GM20431 (cell line): ENCODE measurements around the gene RIMKLB.
"Not testable (repeated sequence)": the region's sequence is repeated elsewhere in the genome, so short reads cannot be mapped to it uniquely, and the experiment has no call there.

Experiments used
- in situ Hi-C: fragments of 300-500 bp; cut with MseI, MboI; formaldehyde crosslinking; loops from one replicate; pipeline ENCODE4 v1.15.0; 2020; ENCODE audit warnings: low sequenced_read_pairs; ENCODE audit not compliant: unreplicated experiment

RIMKLB gene

DNA sequence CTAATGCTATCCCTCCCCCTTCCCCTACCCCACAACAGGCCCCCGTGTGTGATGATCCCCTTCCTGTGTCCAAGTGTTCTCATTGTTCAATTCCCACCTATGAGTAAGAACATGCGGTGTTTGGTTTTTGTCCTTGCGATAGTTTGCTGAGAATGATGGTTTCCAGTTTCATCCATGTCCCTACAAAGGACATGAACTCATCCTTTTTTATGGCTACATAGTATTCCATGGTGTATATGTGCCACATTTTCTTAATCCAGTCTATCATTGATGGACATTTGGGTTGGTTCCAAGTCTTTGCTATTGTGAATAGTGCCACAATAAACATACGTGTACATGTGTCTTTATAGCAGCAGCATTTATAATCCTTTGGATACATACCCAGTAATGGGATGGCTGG lies 62.3 kb downstream of the RIMKLB start:
- in situ Hi-C loops, result not testable (repeated sequence)

DNA sequence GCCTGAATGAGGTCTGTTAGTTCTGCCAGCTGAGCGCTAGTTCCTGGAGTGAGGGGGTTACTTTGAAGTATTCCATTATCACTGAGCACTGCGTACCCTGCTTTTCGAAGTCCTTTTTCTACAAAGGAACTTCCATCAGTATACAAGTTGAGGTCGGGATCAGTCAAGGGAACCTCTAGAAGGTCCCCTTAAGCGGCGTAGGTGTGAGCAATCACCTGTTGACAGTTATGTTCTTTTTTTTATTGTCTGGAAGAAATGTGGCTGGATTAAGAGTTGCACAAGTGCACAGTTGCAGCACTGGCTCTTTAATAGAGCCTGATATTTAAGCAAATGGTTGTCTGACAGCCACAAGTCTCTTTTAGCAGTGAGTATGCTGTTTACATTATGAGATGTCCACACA lies 64.9 kb downstream of the RIMKLB start:
- in situ Hi-C loops, result not testable (repeated sequence)

DNA sequence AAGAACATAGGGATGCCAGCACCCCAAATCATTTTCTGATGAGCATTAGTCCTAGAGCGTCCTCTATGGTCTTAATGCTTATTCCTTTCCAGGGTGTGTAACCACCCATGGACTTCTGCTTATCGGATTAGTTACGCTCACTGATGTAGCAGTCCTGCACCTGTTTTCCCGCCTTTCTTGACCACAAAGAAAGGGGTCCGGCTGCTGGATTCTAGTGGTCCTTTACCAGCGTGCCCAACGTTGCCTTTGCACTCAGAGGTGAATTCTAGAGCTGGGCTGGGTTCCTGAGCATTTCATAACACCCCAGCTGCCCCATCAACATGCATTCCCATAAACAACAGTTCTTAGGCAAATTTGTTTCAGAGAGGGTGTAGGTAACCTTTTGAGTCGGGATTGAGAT lies 68.3 kb downstream of the RIMKLB start:
- in situ Hi-C loops, result not testable (repeated sequence)

DNA sequence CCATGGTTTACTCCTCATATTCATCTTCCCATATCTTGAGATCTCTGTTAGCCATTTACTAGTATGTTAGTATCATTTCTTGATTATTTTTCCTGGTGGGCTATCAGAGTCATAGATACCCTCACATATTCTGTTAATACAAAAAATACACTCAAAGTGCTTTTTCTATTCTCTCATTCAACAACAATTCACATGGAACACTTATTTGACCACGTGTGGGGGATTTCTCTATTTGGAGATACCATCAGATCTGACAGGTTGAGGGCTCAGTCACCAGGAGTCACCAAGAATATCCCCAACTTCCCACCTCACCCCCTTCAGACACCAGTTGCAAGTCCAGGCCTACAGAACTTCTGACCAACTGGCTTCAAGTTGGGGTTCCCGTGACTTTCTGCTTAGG lies 72.7 kb downstream of the RIMKLB start:
- in situ Hi-C loops, result no loop called here

DNA sequence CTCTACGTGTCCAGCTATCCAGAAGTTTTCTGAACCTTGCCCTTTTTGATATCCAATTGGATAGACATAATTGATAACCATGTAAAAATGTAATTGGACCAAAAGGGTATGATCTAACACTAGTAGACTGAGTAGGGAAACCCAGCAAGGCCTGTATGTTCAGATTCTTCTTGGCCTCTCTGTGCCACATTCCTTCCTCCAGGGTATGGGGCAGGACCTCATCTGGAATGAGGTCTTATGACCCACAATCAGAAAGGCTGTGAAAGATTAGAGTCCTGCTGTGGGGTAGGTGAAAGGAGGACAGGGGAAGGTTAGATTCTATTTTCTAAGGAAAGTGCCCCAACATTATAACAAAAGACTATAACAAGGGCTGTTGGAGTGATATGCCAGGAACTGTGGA lies 73.3 kb downstream of the RIMKLB start:
- in situ Hi-C loops, result no loop called here

DNA sequence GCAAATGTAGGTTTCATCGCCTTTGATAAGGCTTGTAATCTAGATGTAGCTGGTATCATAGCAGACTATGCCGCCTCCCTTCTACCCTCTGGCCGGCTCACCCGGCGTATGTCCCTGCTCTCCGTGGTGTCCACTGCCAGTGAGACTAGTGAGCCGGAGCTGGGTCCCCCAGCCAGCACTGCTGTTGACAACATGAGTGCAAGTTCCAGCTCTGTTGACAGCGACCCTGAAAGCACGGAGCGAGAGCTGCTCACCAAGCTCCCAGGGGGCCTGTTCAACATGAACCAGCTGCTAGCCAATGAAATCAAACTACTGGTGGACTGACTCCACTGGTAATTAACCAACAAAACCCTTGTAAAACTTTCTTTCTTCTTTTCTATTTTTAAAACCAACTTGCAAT lies 75.7 kb downstream of the RIMKLB start:
- in situ Hi-C loops, result no loop called here

DNA sequence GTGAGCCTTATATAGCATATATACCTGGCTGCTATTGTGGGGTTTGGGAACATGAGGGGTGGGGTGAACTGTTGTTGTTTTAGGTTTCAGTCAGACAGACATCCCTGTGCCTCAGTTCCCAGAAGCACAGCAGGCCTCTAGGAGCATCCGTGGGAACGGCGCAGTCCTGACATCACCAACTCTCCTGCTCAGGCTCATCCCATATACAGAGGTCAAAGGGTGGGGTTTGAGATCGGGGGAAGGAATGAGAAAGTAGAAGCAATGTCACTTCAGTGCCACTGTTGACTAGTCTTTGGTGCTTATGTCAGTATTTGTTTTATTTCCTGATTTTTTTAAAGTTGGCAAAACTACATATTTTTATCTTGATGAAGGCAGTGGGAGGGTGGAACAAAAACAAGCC lies 81.5 kb downstream of the RIMKLB start:
- in situ Hi-C loops, result no loop called here

DNA sequence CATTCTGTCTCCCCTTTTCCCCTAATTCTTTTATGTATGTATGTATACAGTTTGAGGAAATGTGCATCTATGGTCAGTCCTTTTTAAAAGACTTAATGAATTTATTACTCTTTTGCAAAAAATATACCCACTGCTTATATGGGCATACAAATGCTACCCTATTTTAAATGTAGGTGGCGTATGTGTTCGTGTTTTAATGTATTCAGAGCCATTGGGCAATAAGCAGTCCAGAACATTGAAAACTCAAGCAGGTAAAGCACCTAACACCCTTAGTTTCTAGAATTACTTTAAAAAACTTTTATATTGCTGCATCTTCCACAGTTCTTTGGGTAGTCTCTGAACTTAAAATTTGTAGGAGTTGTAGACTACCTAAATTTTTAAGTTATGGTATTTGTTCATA lies 82.1 kb downstream of the RIMKLB start:
- in situ Hi-C loops, result no loop called here

DNA sequence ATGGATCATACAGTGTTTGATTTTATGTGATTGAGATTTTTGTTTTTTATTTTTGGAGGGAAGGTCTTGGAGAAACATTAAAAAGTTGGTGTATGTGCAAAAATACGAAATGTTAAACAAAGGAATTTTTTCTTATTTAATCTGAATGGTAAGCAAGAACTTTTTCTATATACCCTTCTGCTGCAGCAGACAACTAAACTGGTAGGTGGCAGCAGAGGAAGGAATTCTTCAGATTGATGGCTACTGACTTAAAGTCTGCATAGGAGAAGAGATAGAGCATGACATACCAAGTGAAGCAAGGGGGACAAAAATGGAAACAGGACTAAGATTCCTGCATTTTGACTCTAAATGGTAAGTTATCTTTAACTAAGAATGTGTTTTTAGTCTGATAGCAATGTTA lies 82.6 kb downstream of the RIMKLB start:
- in situ Hi-C loops, result no loop called here

DNA sequence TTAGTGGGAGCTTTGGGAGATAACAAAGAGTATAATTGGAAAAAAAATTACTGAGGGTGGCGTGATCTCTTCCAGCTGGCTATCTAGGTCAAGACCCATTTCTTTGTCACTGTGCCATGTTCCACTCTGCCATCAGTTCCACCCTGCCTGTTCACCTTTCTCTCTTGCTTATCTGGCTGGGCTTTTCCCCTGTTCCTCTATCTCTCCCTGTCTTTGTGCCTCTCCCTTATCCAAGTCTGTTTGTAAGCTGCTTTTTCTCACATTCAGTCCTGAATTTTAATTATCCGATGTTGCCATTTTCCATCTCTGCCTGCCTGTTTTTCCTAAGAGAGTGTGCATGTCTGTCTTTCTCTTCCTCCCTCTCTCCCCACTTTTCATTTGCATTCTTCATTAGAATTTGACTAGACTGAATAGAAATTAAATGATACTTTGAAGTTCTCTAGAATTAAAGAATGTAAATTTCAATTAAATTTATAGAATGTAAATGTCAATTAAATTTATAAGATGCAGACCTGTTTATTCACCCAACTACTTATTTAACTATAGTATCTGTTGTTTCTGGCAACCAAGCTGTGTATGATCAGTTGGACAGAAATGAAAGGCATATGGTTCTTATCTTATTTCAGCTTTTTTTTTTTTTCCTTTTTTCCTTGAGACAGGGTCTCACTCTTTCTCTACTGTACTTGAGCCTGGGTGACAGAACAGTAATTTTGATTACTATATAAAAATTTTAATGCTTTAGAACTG lies 83.8 kb downstream of the RIMKLB start:
- in situ Hi-C loops, result no loop called here

DNA sequence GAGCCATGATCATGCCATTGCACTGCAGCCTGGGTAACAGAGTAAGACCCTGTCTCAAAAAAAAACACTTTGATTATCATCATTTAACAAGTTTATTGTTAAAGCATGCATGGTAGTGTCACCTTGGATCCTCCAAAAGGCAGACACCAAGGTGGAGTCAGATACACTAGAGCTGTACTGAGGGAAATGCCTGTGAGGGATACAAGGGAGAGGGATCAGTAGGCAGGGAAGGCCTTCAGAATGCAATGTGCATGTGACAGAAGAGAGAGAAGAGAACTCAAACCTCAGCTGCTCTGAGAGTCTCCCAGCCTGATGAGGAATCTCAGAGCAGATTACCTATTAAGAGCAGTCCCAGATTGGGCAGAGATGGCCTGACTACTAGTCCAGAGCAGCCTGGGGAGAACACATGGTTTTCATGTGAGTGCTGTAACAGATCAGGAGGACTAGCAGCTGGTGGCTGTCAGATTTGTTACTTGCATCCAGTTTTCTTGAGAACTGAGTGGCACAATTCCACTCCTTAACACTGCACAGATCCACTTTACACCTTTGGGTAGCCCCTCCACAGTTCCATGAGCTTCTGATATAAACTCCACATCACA lies 86.6 kb downstream of the RIMKLB start:
- in situ Hi-C loops, result no loop called here

DNA sequence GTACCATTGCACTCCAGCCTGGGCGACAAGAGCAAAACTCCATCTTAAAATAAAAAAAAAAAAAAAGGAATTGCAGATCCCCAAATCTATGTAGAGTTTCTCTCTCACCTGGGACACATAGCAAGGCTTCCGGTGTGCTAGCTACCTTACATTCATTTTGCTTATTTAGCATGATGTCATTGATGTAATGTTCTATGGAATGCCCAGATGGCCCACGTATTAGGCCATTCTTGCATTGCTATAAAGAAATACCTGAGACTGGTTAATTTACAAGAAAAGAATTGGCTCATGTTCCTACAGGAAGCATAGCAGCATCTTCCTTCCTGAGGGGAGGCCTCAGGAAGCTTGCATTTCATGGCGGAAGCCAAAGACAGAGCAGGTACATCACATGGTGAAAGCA lies 87.7 kb downstream of the RIMKLB start:
- in situ Hi-C loops, result no loop called here

DNA sequence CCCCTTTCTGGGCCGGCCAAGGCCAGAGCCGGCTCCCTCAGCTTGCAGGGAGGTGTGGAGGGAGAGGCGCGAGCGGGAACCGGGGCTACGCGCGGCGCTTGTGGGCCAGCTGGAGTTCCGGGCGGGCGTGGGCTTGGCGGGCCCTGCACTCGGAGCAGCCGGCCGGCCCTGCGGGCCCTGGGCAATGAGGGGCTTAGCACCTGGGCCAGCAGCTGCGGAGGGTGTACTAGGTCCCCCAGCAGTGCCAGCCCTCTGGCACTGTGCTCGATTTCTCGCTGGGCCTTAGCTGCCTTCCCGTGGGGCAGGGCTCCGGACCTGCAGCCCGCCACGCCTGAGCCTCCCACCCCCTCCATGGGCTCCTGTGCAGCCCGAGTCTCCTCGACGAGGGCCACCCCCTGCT lies 89.4 kb downstream of the RIMKLB start:
- in situ Hi-C loops, result not testable (repeated sequence)

DNA sequence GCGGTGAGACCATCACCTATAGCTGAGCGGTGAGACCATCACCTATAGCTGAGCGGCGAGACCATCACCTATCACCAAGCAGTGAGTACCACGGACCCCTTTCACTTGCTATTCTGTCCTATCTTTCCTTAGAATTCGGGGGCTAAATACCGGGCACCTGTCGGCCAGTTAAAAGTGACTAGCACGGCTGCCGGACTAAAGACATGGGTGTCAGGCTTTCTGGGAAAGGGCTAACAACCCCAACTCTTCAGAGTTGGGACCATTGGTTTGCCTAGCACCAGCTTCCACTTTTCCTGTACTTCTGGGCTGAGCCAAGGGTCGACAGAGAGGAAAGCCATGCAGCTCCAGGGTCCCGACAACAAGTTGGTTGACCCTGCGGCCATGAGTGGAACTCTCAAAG lies 90.9 kb downstream of the RIMKLB start:
- in situ Hi-C loops, result not testable (repeated sequence)

DNA sequence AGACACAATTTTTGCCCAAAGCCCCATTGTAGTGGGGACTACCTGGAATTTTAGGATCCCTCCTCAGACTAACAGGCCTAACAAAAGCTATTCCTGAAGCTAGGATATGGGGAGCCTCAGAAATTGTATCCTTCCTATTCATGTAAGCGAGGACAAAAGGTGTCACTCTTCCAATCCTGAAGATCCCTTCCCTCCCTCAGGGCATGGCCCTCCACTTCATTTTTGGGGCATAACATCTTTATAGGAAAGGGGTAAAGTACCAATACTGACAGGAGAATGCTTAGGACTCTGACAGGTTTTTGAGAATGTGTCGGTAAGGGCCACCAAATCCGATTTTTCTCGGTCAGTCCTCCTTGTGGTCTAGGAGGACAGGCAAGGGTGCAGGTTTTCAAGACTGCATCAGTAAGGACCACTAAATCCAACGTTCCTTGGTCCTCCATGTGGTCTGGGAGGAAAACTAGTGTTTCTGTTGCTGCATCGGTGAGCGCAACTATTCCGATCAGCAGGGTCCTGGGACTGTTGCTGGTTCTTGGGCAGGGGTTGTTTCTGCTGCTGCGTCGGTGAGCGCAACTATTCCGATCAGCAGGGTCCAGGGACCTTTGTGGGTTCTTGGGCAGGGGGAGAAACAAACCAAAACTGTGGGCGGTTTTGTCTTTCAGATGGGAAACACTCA lies 91.7 kb downstream of the RIMKLB start:
- in situ Hi-C loops, result not testable (repeated sequence)

DNA sequence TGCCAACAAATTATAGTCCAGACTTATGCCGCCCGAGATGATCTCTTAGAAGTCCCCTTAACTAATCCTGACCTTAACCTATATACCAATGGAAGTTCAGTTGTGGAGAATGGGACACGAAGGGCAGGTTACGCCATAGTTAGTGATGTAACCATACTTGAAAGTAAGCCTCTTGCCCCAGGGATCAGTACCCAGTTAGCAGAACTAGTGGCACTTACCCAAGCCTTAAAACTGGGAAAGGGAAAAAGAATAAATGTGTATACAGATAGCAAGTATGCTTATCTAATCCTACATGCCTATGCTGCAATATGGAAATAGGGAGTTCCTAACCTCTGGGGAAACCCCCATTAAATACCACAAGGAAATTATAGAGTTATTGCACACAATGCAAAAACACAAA lies 95.4 kb downstream of the RIMKLB start:
- in situ Hi-C loops, result not testable (repeated sequence)

DNA sequence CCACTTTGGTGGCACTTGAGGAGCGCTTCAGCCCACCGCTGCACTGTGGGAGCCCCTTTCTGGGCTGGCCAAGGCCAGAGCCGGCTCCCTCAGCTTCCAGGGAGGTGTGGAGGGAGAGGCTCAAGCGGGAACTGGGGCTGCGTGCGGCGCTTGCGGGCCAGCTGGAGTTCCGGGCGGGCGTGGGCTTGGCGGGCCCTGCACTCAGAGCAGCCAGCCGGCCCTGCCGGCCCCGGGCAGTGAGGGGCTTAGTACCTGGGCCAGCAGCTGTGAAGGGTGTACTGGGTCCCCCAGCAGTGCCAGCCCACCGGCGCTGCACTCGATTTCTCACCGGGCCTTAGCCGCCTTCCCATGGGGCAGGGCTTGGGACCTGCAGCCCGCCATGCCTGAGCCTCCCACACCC lies 96.8 kb downstream of the RIMKLB start:
- in situ Hi-C loops, result not testable (repeated sequence)

DNA sequence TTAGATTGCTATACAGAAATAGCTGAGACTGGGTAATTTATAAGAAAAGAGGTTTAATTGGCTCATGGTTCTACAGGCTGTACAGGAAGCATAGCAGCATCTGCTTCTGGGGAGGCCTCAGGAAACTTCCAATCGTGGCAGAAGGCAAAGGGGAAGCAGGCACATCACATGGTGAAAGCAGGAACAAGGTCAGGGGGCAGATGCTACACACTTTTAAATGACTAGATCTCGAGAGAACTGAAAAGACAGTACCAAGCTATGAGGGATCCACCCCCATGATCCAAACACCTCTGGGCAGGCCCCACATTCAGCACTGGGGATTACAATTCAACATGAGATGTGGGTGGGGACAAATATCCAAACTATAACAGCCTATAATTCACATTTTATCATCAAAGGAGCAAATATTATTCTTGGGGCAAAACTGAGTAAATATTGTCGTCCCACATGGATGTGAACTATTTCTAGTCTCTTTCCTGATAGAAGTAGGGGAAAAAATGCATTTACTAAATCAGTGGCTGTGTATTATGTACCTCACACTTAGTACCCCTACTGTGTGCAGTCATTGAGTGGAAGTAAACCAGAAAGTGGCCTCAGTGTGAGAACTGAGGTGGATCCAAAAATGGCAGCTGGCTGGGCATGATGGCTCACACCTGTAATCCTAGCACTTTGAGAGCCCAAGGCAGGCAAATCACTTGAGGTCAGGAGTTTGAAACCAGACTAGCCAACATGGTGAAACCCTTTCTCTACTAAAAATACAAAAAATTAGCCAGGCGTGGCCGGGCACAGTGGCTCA lies 99.2 kb downstream of the RIMKLB start:
- in situ Hi-C loops, result no loop called here

DNA sequence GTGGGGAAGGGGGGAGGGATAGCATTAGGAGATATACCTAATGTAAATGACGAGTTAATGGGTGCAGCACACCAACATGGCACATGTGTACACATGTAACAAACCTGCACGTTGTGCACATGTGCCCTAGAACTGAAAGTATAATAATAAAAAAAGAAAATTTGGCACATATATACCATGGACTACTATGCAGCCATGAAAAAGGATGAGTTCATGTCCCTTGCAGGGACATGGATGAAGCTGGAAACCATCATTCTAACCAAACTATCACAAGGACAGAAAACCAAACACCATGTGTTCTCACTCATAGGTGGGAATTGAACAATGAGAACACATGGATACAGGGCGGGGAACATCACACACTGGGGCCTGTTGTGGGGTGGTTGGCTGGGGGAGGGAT lies 103.4 kb downstream of the RIMKLB start:
- in situ Hi-C loops, result not testable (repeated sequence)

DNA sequence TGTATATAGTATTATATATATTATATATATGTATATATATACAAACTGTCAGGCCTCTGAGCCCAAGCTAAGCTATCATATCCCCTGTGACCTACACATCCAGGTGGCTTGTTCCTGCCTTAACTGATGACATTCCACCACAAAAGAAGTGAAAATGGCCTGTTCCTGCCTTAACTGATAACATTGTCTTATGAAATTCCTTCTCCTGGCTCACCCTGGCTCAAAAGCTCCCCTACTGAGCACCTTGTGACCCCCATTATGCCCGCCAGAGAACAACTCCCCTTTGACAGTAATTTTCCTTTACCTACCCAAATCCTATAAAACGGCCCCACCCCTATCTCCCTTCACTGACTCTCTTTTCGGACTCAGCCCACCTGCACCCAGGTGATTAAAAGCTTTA lies 107.0 kb downstream of the RIMKLB start:
- in situ Hi-C loops, result not testable (repeated sequence)

DNA sequence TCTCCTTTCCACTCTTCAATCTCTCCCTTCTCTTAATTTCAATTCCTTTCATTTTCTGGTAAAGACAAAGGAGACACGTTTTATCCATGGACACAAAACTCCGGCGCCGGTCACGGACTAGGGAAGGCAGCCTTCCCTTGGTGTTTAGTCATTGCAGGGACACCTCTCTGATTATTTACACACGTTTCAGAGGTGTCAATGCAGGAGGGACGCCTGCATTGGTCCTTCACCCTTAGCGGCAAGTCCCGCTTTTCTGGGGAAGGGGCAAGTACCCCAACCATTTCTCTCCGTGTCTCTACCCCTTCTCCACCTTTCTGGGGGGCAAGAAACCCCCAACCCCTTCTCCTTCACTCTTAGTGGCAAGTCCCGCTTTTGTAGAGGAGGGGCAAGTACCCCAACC lies 107.7 kb downstream of the RIMKLB start:
- in situ Hi-C loops, result not testable (repeated sequence)
